GM12801 (cell line): ENCODE data around the gene ADAMTS3.

Source experiments
- CTCF ChIP-seq: IDR thresholded peaks from one replicate; pipeline ENCODE4 v1.5.1; 2011; ENCODE audit warnings: control low read depth; ENCODE audit not compliant: insufficient read length; ENCODE audit errors: extremely low read depth

The ADAMTS3 gene

GRCh38 chr4:72305620-72306019 lies 263.4 kb downstream of the ADAMTS3 start:
- TF ChIP-seq CTCF: no peak

- no peak for TF ChIP-seq CTCF
Measured at GRCh38 chr4:72305080-72305479, 263.9 kb downstream of the ADAMTS3 start.

DNA sequence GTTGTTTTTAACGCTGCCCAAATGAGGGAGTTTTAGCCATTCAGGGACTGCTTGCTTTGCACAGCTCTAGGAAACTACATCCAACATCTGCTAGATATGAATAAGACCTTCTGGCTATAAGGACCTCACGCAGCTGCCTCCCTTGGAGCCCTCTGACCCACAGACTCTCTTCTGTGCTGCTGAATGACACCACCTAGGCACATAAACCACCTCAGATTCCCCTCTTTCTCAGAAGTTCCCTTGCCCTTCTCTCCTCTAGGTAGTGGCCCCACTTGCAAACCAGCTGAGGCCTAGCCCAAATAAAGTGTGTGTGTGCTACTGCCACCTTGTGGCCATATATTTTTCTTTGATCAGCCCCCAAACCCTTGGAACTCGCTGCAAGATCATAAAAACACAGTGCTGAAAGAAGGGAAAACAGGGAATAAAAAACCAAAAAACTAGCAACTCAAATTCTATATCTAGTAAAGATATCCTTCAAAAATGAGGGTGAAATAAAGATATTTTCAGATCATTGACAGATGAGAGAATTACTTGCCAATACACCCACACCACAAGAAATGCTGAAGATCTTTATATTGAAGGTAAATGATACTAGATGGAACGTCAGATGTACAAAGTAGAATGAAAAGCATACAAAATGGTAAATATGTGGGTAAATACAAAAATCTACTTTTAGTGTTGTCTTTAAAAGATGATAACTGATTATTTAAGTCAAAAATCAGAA lies 265.9 kb downstream of the ADAMTS3 start:
- TF ChIP-seq CTCF: no peak

- TF ChIP-seq CTCF: no peak
Measured at GRCh38 chr4:72301759-72302158, 267.3 kb downstream of the ADAMTS3 start.

- TF ChIP-seq CTCF: no peak
Measured at GRCh38 chr4:72300126-72300525, 268.9 kb downstream of the ADAMTS3 start.

GRCh38 chr4:72295966-72296557 lies 273.0 kb downstream of the ADAMTS3 start:
- no peak for TF ChIP-seq CTCF

DNA sequence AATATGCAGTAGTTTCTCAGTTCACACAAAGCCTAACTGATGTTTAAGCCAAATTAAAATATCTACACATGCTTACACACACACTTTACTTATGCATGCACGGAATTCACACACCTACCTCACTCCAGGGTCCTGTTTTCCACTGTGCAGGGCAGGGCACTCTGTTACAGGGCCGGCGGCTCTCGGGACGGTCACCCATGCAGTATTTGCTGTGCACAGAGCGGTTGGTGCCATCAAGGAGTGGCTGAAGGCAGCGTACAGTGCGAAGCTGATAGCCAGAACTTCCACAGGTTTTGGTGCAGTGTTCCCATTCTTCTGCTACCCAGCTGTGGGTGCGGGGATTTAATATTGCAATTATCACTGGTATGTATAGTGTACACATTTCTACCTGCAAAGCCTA lies 278.3 kb downstream of the ADAMTS3 start:
- TF ChIP-seq CTCF: no peak
